ENCODE results near the gene MLN.

Gene MLN

GRCh38 chr6:33745548-33745947 lies 58.3 kb downstream of the MLN start:
- ChIA-PET POLR2A (no interaction called here), CTCF (interaction anchor here (0.6 to 6.1 kb wide), 12 partner anchors 11 to 409 kb away, joined by 3 to 44 read pairs (median 4); partner anchors contain the start of gene UQCC2)
- 95% methylated on average over 4 of the region's 7 CpGs for WGBS (ENCODE audit: insufficient coverage)
- Histone ChIP-seq H3K36me3 (ENCODE audit: control insufficient read depth in 4 of 4, insufficient read depth in 4 of 4, low read length in 3 of 4) (no peaks in the 10 kb centered on the region), H3K4me3 (ENCODE audit: control insufficient read depth in 1 of 7, extremely low read depth in 1 of 7, insufficient read depth in 4 of 7, low read depth in 2 of 7, low read length in 6 of 7) (no peak overlapping the region), H3K27me3 (replicated peaks in 2 of 5; ENCODE audit: control insufficient read depth in 4 of 5, insufficient read depth in 5 of 5, low read length in 4 of 5) (peaks cover 0 to 22% (median 0%) of the 10 kb centered on the region in 5 experiments), H3K27ac (ENCODE audit: insufficient read depth in 1 of 2, low read depth in 1 of 2, low read length in 2 of 2, poor library complexity in 1 of 2, severe bottlenecking in 2 of 2) (no peak overlapping the region), H3K4me1 (ENCODE audit: control extremely low read depth in 1 of 4, control insufficient read depth in 4 of 4, insufficient read depth in 4 of 4, low read length in 3 of 4) (peaks cover 0 to 5% (median 0%) of the 10 kb centered on the region in 4 experiments), H3K9me3 (ENCODE audit: control extremely low read depth in 1 of 5, control insufficient read depth in 4 of 5, insufficient read depth in 2 of 5, low read depth in 1 of 5, low read length in 4 of 5) (no peaks in the 10 kb centered on the region)
- DNase-seq: no peak

GRCh38 chr6:33744895-33745546 lies 58.8 kb downstream of the MLN start:
- WGBS (ENCODE audit: insufficient coverage): 87% methylated on average over 10 of the region's 13 CpGs
- ChIA-PET POLR2A (no interaction called here), CTCF (interaction anchor here (0.6 to 6.1 kb wide), 17 partner anchors 9 to 414 kb away, joined by 3 to 44 read pairs (median 4); partner anchors contain the start of gene UQCC2)
- Histone ChIP-seq H3K27me3 (replicated peaks in 2 of 5; ENCODE audit: control insufficient read depth in 4 of 5, insufficient read depth in 5 of 5, low read length in 4 of 5) (peaks cover 0 to 22% (median 0%) of the 10 kb centered on the region in 5 experiments), H3K9me3 (ENCODE audit: control extremely low read depth in 1 of 5, control insufficient read depth in 4 of 5, insufficient read depth in 2 of 5, low read depth in 1 of 5, low read length in 4 of 5) (no peaks in the 10 kb centered on the region), H3K4me1 (ENCODE audit: control extremely low read depth in 1 of 4, control insufficient read depth in 4 of 4, insufficient read depth in 4 of 4, low read length in 3 of 4) (peaks cover 0 to 5% (median 0%) of the 10 kb centered on the region in 4 experiments), H3K36me3 (ENCODE audit: control insufficient read depth in 4 of 4, insufficient read depth in 4 of 4, low read length in 3 of 4) (no peaks in the 10 kb centered on the region), H3K27ac (ENCODE audit: insufficient read depth in 1 of 2, low read depth in 1 of 2, low read length in 2 of 2, poor library complexity in 1 of 2, severe bottlenecking in 2 of 2) (no peak overlapping the region), H3K4me3 (ENCODE audit: control insufficient read depth in 1 of 7, extremely low read depth in 1 of 7, insufficient read depth in 4 of 7, low read depth in 2 of 7, low read length in 6 of 7) (no peak overlapping the region)
- no peak for DNase-seq
